AG20443 (cell line): ENCODE data around the gene CCNDBP1.
"Not testable (repeated sequence)": the region's sequence is repeated elsewhere in the genome, so short reads cannot be mapped to it uniquely, and the experiment has no call there.

Source experiments
- DNase-seq: peaks from one replicate; pipeline ENCODE4 v3.0.0; 2012; ENCODE audit warnings: low spot score, mixed read lengths

Gene CCNDBP1

GRCh38 chr15:43185157-43186002 is at the start of gene CCNDBP1:
Gene CCNDBP1, plus strand, starts transcription at chr15:43185403. Its CDS starts 96 bp downstream, at chr15:43185499.
- peak; percentile 98 for DNase-seq

GRCh38 chr15:43143203-43143941 is 41.8 kb upstream of the CCNDBP1 start:
- DNase-seq: no peak

GRCh38 chr15:43144512-43144911 is 40.7 kb upstream of the CCNDBP1 start:
- DNase-seq: no peak

GRCh38 chr15:43146184-43146583 is 39.0 kb upstream of the CCNDBP1 start:
- DNase-seq: no peak

GRCh38 chr15:43150191-43150929 is 34.8 kb upstream of the CCNDBP1 start:
- peak; percentile 83 for DNase-seq

- no peak for DNase-seq
Observed at GRCh38 chr15:43151688-43152087, 33.5 kb upstream of the CCNDBP1 start.

GRCh38 chr15:43153269-43153668 is 31.9 kb upstream of the CCNDBP1 start:
- no peak for DNase-seq

GRCh38 chr15:43165801-43166325 is 19.3 kb upstream of the CCNDBP1 start:
- DNase-seq: no peak

- not testable (repeated sequence) for DNase-seq
Observed at GRCh38 chr15:43167261-43167660, 17.9 kb upstream of the CCNDBP1 start.

GRCh38 chr15:43168192-43169107 is 16.8 kb upstream of the CCNDBP1 start:
- no peak for DNase-seq

GRCh38 chr15:43169888-43170287 is 15.3 kb upstream of the CCNDBP1 start:
- no peak for DNase-seq

GRCh38 chr15:43175656-43176309 is 9.4 kb upstream of the CCNDBP1 start:
- not testable (repeated sequence) for DNase-seq

GRCh38 chr15:43177147-43177546 is 8.1 kb upstream of the CCNDBP1 start:
- DNase-seq: not testable (repeated sequence)

GRCh38 chr15:43183270-43183669 is 1.9 kb upstream of the CCNDBP1 start:
- no peak for DNase-seq

GRCh38 chr15:43184407-43185124 is 637 bp upstream of the CCNDBP1 start:
- DNase-seq: no peak

GRCh38 chr15:43186003-43186353 is 775 bp downstream of the CCNDBP1 start:
- DNase-seq: no peak

- peak; percentile 49 for DNase-seq
Observed at GRCh38 chr15:43187544-43188155, 2.4 kb downstream of the CCNDBP1 start.

- DNase-seq: no peak
Observed at GRCh38 chr15:43189296-43189695, 4.1 kb downstream of the CCNDBP1 start.

- DNase-seq: no peak
Observed at GRCh38 chr15:43190178-43190577, 5.0 kb downstream of the CCNDBP1 start.

GRCh38 chr15:43193710-43194109 is 8.5 kb downstream of the CCNDBP1 start:
- DNase-seq: no peak
